H9 (cell line): ENCODE results near the gene ERC2. TPM values are rescaled to one million over a fixed set of nuclear protein-coding genes. Genes with fewer than 3 reads are reported as not detected.

Source experiments
- DNase-seq: peaks from one replicate; pipeline ENCODE4 v3.0.0-alpha.2; 2017
- H2AFZ ChIP-seq: one replicate; pipeline ENCODE4 v1.6.1; 2013; ENCODE audit warnings: mild to moderate bottlenecking, low read length, control low read depth, moderate library complexity
- H2AK5ac ChIP-seq: 2 replicates; pipeline ENCODE4 v1.6.1; 2013; ENCODE audit warnings: low read length, control low read depth, mixed read lengths; ENCODE audit not compliant: insufficient read length
- H2BK120ac ChIP-seq: one replicate; pipeline ENCODE4 v1.6.1; 2013; ENCODE audit warnings: low read depth, mild to moderate bottlenecking, low read length, control low read depth, inconsistent platforms; ENCODE audit not compliant: poor library complexity, severe bottlenecking
- H2BK12ac ChIP-seq: 2 replicates; pipeline ENCODE4 v1.6.1; 2013; ENCODE audit warnings: low read length, control low read depth, mixed read lengths, low read depth; ENCODE audit not compliant: insufficient read length
- H2BK15ac ChIP-seq: 2 replicates; pipeline ENCODE4 v1.6.1; 2013; ENCODE audit warnings: low read depth, low read length, control low read depth
- H2BK20ac ChIP-seq: one replicate; pipeline ENCODE4 v1.6.1; 2013; ENCODE audit warnings: low read depth, mild to moderate bottlenecking, low read length, control low read depth, inconsistent platforms; ENCODE audit not compliant: poor library complexity, severe bottlenecking
- H2BK5ac ChIP-seq: 2 replicates; pipeline ENCODE4 v1.6.1; 2013; ENCODE audit warnings: low read length, control low read depth, mixed read lengths; ENCODE audit not compliant: insufficient read length
- H3K14ac ChIP-seq: 2 replicates; pipeline ENCODE4 v1.6.1; 2013; ENCODE audit warnings: low read length, control low read depth; ENCODE audit not compliant: insufficient read depth
- H3K18ac ChIP-seq: 2 replicates; pipeline ENCODE4 v1.6.1; 2013; ENCODE audit warnings: low read depth, mild to moderate bottlenecking, mixed read lengths, low read length, control low read depth; ENCODE audit not compliant: insufficient read length
- H3K23ac ChIP-seq: 2 replicates; pipeline ENCODE4 v1.6.1; 2013; ENCODE audit warnings: low read length, control low read depth, mixed read lengths, low read depth; ENCODE audit not compliant: insufficient read length
- H3K23me2 ChIP-seq: 2 replicates; pipeline ENCODE4 v1.6.1; 2013; ENCODE audit warnings: low read depth, mild to moderate bottlenecking, mixed read lengths, low read length, control low read depth; ENCODE audit not compliant: insufficient read length, poor library complexity, severe bottlenecking
- H3K27ac ChIP-seq: 2 replicates; pipeline ENCODE4 v1.5.1; 2013; ENCODE audit warnings: low read length, control low read depth, mixed read lengths, low read depth; ENCODE audit not compliant: insufficient read length
- H3K27me3 ChIP-seq: 2 replicates; pipeline ENCODE4 v1.6.1; 2013; ENCODE audit warnings: low read length, control low read depth, inconsistent platforms; ENCODE audit not compliant: insufficient read depth
- H3K4ac ChIP-seq: 2 replicates; pipeline ENCODE4 v1.6.1; 2013; ENCODE audit warnings: low read depth, mild to moderate bottlenecking, control low read depth, inconsistent platforms, low read length, moderate library complexity
- H3K4me1 ChIP-seq: 2 replicates; pipeline ENCODE4 v1.6.1; 2013; ENCODE audit warnings: low read length, control low read depth, inconsistent platforms; ENCODE audit not compliant: insufficient read depth
- H3K4me2 ChIP-seq: 2 replicates; pipeline ENCODE4 v1.6.1; 2013; ENCODE audit warnings: low read length, control low read depth, mixed read lengths; ENCODE audit not compliant: insufficient read length, insufficient read depth
- H3K56ac ChIP-seq: 2 replicates; pipeline ENCODE4 v1.6.1; 2013; ENCODE audit warnings: low read depth, mild to moderate bottlenecking, mixed read lengths, low read length, control low read depth; ENCODE audit not compliant: insufficient read length
- H3K79me1 ChIP-seq: 2 replicates; pipeline ENCODE4 v1.6.1; 2013; ENCODE audit warnings: low read depth, mild to moderate bottlenecking, moderate library complexity, low read length, control low read depth, inconsistent platforms; ENCODE audit not compliant: insufficient read depth, poor library complexity, severe bottlenecking
- H3K79me2 ChIP-seq: 2 replicates; pipeline ENCODE4 v1.6.1; 2013; ENCODE audit warnings: low read length, control low read depth, inconsistent platforms; ENCODE audit not compliant: insufficient read depth
- H3K9ac ChIP-seq: 2 replicates; pipeline ENCODE4 v1.6.1; 2013; ENCODE audit warnings: low read length, control low read depth, mixed read lengths; ENCODE audit not compliant: insufficient read length; ENCODE audit errors: extremely low read depth
- H3K9me3 ChIP-seq: one replicate; pipeline ENCODE4 v1.6.1; 2013; ENCODE audit warnings: low read depth, low read length, inconsistent platforms; ENCODE audit not compliant: control insufficient read depth
- H3T11ph ChIP-seq: one replicate; pipeline ENCODE4 v1.6.1; 2013; ENCODE audit warnings: mild to moderate bottlenecking, low read length, control low read depth, inconsistent platforms
- H4K20me1 ChIP-seq: one replicate; pipeline ENCODE4 v1.6.1; 2013; ENCODE audit not compliant: control insufficient read depth, insufficient read length, insufficient read depth
- H4K5ac ChIP-seq: 2 replicates; pipeline ENCODE4 v1.6.1; 2013; ENCODE audit warnings: low read depth, mild to moderate bottlenecking, mixed read lengths, low read length, control low read depth; ENCODE audit not compliant: insufficient read length
- H4K8ac ChIP-seq: replicated peaks from 2 replicates; pipeline ENCODE4 v1.6.1; 2013; ENCODE audit warnings: low read length, control low read depth, mixed read lengths, low read depth; ENCODE audit not compliant: insufficient read length
- H4K91ac ChIP-seq: 2 replicates; pipeline ENCODE4 v1.6.1; 2013; ENCODE audit warnings: low read depth, mild to moderate bottlenecking, moderate library complexity, mixed read lengths, low read length, control low read depth; ENCODE audit not compliant: insufficient read length
- H3K27ac Mint-ChIP-seq, 3 experiments: 2 replicates in 2 of 3; 3 replicates in 1 of 3; pipeline ENCODE4 v1.8.0; 2020 to 2021; ENCODE audit warnings: mixed read lengths in 3 of 3, mild to moderate bottlenecking in 1 of 3, moderate library complexity in 1 of 3
- H3K27me3 Mint-ChIP-seq: 2 replicates; pipeline ENCODE4 v1.8.0; 2021; ENCODE audit warnings: low read depth, mild to moderate bottlenecking, moderate library complexity, mixed read lengths
- H3K36me3 Mint-ChIP-seq, 3 experiments: 2 replicates in 2 of 3; 3 replicates in 1 of 3; pipeline ENCODE4 v1.8.0; 2020 to 2021; ENCODE audit warnings: low read depth in 3 of 3, mixed read lengths in 3 of 3; ENCODE audit not compliant: insufficient read depth in 1 of 3
- H3K4me1 Mint-ChIP-seq, 2 experiments: 2 replicates each; pipeline ENCODE4 v1.8.0; 2020; ENCODE audit warnings: mixed read lengths in 2 of 2
- H3K4me3 Mint-ChIP-seq, 2 experiments: 2 replicates in 1 of 2; 3 replicates in 1 of 2; pipeline ENCODE4 v1.8.0; 2020 to 2021; ENCODE audit warnings: mild to moderate bottlenecking in 2 of 2, mixed read lengths in 2 of 2, moderate library complexity in 1 of 2
- H3K9me3 Mint-ChIP-seq, 2 experiments: 2 replicates in 1 of 2; 3 replicates in 1 of 2; pipeline ENCODE4 v1.8.0; 2020; ENCODE audit warnings: mild to moderate bottlenecking in 2 of 2, mixed read lengths in 2 of 2, moderate library complexity in 1 of 2
- CTCF ChIP-seq: fragments of 200-600 bp; sonication (generic); conservative IDR thresholded peaks from 3 replicates; pipeline ENCODE4 v1.8.0; 2021; ENCODE audit warnings: antibody characterized with exemption, mild to moderate bottlenecking
- WGBS: extraction: QIAGEN DNeasy Blood & Tissue Kit; methylation state at CpG from one replicate; pipeline ENCODE4 v1.1.7; 2013; ENCODE audit warnings: missing lambda C conversion rate, low lambda C conversion rate, mixed read lengths; ENCODE audit not compliant: insufficient read length; ENCODE audit errors: extremely low coverage; 5-methylcytosine and 5-hydroxymethylcytosine counted together
- total RNA-seq: library from RNA; stranded (reverse); gene quantifications from 2 replicates; pipeline ENCODE4 v1.2.1, GENCODE V29; 2021

Gene ERC2
- total RNA-seq, 1 experiment from 2014 or later, result 15.4 TPM

GRCh38 chr3:56222866-56223265, 245.4 kb downstream of the ERC2 start:
- H4K91ac ChIP-seq, result no peak overlapping the region
- no peak overlapping the region for H3K27ac ChIP-seq
- no peak overlapping the region for H3K18ac ChIP-seq
- H3K79me2 ChIP-seq, result no peaks in the 10 kb centered on the region
- no peak overlapping the region for H3K56ac ChIP-seq
- WGBS, result no CpG with 5 or more reads among the region's 2 CpGs
- H3K9me3 Mint-ChIP-seq, result no peaks in the 10 kb centered on the region
- no peak overlapping the region for H3K23ac ChIP-seq
- no peak overlapping the region for H2AFZ ChIP-seq
- H3K4me2 ChIP-seq, result no peak overlapping the region
- H3K27ac Mint-ChIP-seq, result no peak overlapping the region
- H4K20me1 ChIP-seq, result no peaks in the 10 kb centered on the region
- no peaks in the 10 kb centered on the region for H3K27me3 Mint-ChIP-seq
- no peak for DNase-seq
- H3K4ac ChIP-seq, result no peak overlapping the region
- no peak overlapping the region for H3K9ac ChIP-seq
- H3K79me1 ChIP-seq, result no peaks in the 10 kb centered on the region
- H2BK120ac ChIP-seq, result no peak overlapping the region
- no peaks in the 10 kb centered on the region for H3K4me1 ChIP-seq
- H3K9me3 ChIP-seq, result no peaks in the 10 kb centered on the region
- H3K4me1 Mint-ChIP-seq, result no peaks in the 10 kb centered on the region
- H3K14ac ChIP-seq, result no peak overlapping the region
- H3K23me2 ChIP-seq, result no peaks in the 10 kb centered on the region
- H2AK5ac ChIP-seq, result no peak overlapping the region
- H2BK12ac ChIP-seq, result no peak overlapping the region
- H4K8ac ChIP-seq, result no peak overlapping the region
- H3K4me3 Mint-ChIP-seq, result no peak overlapping the region
- no peaks in the 10 kb centered on the region for H3K27me3 ChIP-seq
- H3K36me3 Mint-ChIP-seq, result no peaks in the 10 kb centered on the region
- no peak for TF ChIP-seq CTCF
- H2BK20ac ChIP-seq, result no peak overlapping the region
- H4K5ac ChIP-seq, result no peak overlapping the region
- H2BK15ac ChIP-seq, result no peak overlapping the region
- no peak overlapping the region for H2BK5ac ChIP-seq
- H3T11ph ChIP-seq, result no peak overlapping the region
